Activated gamma-delta T cell treated with anti-CD3 and anti-CD28 coated beads, Interleukin-2, amount 50 U/mL, for 16 hours (primary cell): Measurements from ENCODE around the gene GATD1.

ENCODE experiments used
- DNase-seq: peaks from one replicate; pipeline ENCODE4 v3.0.0-alpha.2; 2020; ENCODE audit warnings: low read depth

GATD1 gene

DNA sequence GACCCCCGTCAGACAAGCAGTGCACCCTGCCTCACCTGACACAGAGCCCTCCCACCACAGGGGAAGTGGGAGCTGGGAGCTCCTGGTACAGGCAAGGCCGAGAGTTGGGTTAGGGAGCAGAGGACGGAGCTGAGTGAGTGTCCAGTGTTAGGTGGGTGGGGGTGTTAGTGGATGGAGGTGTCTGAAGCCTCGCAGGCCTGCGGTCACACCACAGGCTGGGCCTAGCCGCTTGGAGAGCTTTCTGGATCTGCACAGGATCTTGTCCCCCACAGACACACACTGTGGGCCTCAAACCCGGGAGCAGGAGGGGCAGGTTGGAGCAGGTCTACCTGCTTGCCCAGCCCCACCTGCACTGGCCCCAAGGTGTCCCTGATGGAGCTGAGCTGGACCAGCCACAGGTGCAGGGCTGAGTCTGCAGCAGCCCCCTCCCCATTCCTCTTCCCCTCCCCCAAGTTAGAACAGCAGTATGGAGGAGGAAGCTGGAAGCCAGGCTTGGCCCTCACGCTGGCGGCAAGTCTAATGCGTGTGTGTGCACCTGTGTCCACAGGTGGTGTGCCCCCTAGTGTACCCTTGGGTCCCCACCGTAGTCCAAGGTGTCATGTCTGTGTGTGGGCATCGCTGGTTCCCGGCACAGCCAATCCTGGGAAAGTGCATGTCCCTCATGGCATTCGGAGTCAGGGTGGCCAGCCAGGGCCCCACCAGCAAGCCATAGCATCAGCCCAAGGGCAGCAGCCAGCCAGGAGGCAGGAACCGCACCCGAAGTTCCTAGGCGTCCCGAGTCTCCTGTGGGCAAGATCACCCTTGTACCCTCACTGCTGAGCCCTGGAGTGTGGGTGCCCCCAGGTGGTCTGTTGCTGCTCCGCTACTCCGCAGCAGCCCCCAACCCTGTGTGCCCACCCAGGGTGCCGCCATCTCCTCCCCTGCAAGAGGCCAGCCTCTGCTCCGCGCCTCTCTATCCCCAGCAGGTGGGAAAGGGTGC lies 2.0 kb upstream of the GATD1 start:
- DNase-seq, result no peak

DNA sequence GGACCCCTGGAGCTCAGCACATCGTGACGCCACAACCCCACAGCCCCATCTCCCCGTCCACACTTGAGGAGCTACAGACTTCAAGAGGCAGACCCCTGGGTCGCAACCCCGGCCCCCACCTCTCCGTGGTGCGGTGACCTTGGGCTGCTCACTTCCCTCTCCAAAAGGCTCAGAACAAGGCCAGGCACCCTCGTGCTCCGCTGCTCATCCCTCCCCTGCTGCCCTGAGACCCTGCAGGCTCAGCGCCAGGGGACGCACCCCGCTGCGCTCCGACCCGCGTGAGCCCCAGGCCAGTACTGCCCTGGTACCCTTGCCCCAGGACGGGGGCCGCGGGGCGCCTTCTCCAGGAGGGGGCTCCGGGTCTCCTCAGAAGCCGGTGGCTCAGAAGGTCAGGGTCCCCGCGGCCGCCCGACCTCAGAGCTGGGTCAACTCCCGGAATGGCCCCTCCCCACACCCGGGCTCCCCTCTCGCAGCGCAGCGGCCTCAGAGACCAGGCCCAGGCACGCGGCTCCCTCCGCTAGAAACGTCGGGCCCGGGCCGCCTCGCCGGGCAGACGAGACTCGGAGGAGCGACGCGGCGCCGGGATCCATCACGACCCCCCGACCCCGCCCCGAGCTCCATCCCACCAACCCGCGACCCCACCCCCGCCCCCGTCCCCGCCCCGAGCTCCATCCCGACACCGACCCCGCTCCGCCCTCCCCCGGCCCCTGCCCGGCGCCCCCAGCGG lies 563 bp downstream of the GATD1 start:
- DNase-seq, result no peak

DNA sequence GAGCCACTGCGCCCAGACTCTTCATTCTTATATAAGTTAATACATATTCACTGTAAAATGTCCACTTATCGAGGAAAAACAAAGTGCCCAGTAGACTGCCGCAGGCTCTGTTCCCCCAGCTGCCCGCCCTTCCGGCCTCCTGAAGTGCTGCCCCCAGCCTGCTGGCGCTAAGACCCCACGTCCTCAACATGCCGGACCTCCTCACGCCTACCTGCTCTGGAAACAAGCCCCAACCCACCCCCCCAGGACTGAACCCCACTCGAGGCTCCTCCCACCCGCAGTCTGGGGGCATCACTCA lies 1.1 kb downstream of the GATD1 start:
- DNase-seq, result no peak

DNA sequence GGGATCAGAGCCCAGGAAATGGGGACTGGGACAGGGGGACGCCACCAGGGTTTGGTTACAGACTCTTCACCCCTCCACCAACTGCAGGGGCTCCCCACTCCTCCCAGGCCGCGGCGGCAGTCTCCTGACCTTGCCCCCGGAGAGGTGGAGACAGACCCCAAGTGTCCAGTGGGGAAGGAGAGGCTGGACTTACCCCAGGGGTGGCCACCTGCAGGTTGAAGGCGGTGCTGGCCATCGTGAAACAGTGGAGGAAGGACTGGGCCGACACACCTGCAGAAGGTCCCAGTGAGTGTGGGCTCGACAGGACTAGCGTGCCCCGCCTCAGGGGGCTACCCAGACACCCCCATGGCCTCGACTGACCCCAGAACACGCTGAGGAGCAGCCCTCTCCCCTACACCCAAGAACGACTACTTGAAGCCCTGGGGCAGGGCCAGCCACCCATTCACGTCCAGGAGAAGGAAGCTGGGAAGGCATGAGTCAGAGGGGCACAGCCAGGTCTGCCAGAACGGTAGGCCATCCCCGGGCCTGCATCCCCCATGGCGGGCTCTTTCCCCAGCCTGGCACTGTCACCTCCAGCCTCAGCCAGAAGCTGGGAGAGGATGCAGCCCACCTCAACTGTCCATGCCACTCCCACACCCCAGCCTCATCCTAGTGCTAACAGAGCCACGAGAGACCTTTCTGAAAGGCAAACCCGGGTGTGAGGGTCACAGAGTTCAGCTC lies 2.3 kb downstream of the GATD1 start:
- no peak for DNase-seq

DNA sequence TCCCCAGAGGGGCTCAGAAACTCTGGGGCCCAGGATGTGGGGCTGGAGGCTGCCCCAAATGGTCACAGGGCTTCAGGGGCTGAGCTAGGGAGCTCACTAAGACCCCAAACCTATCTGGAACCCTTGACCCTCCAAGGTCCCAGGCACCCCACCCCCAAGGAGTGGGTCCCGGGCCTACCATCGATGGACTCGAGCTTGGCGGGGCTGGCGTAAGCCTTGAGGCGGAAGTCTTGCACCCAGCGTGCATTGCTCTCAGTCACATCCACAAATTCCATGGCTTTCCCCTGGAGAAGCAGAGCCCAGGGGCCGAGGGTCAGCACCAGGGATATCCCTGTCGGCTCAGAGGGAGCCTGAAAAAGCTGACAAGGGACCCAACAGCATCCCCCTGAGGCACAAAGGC lies 3.5 kb downstream of the GATD1 start:
- DNase-seq, result no peak

DNA sequence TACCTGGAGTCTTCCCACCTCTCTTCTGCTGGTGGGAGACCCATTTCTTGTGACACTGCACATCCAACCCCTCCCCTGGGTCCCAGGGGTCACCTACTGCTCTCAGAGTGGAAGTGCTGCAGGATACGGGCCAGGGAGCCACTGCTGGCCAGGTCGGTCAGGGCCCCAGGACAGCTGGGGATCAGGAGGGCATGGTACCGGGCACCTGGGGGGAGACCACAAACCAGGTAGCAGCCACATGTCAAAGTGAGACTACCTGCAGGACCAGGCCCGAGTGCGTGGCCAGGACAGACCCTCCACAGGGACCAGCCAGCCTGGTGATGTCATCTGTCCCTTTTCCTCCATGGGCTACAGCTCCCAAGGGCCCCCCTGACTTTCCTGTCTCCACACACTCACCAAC lies 3.9 kb downstream of the GATD1 start:
- no peak for DNase-seq

DNA sequence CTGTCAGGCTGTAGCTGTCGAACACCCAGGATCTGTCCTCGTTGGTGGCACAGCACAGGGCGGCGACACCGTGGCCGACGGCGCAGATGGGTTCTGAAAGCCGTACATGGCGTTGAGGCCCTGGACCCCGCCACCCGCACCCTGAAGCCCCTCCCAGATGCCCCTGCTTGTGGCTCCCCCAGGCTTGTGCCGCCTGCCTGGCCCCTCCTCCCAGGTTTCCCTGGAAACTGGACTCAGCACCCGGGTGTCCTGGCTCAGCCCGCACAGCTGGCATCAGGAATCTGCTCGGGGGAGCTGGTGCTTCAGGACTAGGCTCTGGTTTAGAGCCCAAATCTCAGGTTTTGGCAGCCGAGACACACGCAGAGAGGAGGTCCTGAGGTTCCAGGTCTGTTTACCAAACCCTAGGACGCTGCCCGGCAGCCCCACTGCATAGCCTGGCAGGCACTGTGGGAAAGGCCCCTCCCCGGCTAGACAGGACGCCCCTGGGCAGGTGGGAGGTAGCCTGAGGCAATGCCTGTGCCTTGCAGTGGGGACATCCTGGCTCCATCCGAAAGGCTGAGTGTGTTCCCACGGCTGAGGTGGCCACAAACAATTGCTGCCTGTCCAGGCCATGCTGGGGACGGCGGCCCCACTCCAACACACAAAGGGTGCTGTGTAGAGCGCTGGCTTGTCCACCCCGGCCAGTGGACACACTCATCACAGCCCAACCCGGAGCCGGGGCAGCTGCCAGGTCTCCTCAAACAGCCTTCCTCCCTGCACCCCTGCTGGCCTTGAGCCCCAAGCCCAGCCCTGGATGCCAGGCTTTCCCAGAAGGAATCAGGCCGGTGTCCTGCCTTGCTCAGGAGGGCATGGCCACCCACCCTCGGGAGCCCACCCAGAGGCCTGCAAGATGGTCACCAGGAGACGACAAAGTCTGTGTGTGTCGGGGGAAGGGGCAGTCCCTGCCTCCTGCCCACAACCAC lies 4.6 kb downstream of the GATD1 start:
- no peak for DNase-seq

DNA sequence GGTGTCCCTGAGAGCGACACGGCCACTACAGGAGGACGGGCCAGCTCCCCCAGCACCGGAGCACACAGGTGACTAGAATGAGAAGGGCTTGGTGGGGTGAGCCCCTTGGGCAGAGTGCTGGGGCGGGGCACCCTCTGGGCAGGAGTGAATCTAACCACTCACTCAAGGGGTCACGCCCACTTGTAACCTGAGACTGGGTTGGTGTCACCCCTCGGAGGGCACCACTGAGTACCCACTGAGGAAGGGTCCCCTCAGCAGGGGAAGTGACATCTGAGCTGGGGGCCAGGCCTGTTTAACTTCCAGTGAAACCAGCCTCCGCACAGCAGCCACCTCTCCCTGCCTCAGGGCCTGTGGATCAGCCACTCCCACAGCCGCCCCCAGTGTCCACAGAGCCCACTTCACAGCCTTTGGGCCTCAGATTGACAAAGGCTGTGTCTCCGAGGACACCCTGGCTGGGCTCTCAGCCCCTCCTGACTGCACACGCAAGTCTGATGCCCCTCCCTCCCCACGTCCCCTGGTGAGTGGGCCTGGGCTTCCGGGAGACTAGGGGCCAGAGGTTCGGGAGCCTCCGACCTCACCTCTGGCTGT lies 5.6 kb downstream of the GATD1 start:
- DNase-seq, result no peak

DNA sequence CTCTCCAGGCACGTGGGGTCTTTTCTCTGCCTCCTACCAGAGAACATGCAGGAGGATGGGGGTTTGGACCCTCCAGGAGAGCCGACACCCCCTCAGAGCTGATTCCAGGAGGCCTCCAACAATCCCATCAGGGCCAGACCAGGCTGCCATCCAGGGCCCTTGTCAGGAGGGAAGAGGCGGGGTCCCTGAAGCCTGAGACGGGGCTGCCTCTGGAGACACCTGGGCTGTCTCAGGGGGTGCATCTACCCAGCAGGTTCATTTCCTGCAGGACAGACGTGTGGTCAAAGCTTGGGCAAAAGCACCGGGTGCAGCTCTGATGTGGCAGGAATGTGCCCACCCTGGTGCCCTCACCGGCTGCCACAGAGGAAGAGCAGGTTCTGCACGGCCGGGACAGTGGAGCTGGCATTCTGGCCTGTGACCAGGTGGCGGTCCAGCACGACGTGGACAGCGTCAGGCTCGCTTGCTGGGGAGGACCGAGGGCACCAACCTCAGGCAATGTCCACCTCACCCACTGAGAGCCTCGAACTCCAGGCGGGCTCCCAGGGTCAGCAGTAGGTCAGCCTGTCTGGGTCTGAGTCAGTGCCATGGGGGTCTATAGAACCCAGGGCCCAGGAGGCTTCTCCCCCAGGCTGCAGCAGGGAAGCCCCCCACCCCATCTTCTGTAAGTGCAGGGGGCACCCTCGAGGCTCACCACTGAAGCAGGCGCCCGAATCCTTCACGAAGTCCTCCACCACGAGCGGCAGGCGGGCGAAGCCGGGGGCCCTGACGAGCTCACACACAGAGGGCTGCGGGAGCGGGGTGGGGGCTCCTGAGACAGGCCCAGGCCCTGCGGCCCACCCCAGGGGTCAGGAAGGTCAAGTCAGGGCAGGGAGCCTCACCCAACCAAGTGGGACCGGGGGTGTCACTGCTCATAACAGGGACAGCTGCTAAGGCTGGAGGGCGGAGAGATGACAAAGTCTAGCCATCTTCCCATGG lies 6.4 kb downstream of the GATD1 start:
- DNase-seq, result no peak

DNA sequence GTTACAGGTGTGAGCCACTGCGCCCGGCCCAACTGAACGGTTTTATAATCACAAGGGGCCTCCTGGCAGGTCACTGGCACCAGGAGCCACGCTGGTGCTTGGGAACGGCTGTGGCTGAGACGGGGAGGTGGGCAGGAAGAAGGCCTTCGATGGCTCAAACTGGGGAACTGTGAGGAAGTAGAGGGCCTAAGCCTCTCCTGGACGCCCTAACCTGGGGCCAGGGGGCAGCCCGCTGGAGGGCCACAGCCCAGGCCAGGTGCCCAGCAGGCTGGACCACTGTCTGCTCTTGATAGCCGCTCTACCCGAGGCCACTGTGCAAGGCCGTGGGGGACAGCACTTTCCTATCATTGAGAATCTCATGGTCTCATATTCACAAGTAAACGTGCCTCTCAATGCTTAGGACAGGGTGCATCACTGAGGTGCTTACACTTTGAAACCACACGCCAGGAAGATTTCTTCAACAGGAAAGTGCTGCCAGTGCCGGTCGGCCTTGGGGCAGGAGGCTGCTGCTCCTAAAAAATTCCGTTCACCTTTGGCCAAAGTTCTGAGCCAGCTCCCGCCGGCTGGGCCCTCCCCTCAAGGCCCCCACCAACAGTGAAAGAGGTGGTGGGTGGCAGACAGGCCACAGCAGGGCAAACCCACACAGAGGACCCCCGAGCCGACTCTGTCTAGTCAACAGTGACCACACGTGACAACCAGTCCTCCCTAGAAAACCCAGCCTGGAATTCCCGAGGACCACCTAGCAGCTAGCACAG lies 7.2 kb downstream of the GATD1 start:
- no peak for DNase-seq

DNA sequence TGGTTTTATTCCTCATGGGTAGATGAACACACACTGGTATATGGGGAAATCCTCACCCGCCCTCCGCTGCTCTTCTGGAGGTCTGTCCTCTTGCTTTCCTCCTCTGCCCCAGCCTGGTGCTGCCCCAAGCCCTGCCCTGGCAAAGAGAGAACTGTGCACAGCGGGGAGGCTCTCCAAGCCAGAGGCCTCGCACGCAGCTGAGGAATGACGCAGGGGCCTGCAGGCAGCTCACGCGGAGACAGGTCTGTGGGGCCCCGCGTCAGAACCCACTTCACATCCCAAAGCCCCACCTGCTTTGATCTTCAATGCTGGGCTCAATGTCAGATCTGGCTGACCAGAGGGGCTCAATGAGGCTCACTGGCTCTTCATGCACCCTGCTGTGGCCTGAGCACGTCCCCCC lies 10.0 kb downstream of the GATD1 start:
- no peak for DNase-seq

DNA sequence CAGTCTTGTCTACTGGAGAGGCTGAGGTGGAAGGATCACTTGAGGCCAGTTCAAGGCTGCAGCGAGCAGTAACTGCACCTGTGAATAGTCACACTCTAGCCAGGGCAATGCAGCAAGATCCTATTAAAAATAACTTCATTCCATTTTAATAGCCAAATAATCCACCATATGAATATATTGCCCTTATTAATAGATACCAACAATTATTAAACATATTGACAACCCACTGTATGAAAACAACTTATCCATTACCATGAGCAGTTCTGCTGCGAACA lies 10.4 kb downstream of the GATD1 start:
- DNase-seq, result no peak

DNA sequence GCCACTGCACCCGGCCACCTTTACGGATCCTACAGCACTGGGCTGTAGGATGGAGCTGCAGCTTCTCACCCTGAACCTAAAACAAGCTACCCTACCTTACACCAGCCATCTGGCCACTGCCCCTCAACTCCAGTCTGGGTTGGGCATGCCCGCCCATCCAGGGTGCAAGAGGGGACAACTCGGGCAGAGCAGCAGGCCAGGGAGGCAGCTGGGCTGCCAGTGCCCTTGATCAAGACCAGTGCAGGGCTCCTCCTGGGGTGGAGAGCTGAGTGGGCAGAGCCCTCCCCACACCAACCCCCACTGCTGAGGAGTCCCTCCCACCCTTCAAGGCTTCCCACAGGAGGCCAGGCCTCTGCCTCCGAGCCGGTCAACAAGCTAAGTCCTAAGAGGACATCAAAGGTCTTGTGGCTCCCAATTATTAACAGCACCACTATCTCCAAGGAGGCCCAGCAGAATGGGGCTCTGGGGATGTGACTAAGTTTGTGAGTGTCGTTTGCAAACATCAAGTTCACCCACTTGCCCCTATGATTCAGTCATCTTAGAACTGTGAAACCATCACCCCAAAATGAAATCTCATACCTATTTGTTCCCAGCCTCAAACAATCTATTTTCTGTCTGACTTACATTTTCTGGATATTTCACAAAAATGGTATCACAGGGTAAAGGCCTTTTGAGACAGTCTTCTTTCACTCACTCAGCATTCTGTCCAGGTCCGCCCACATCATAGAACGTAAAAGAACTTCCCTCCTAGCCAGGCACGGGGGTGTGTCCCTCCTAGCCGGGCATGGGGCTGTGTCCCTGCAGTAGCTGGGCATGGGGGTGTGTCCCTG lies 11.0 kb downstream of the GATD1 start:
- no peak for DNase-seq

DNA sequence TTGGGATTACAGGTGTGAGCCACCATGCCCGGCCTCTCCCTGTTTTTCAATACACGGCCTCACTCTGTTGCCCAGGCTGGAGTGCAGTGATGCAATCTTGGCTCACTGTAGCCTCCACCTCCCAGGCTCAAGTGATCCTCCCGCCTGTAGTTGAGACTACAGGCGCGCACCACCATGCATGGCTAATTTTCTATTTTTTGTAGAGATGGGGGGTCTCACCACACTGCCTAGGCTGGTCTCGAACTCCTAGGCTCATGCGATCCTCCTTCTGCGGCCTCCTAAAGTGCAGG lies 11.5 kb downstream of the GATD1 start:
- no peak for DNase-seq

DNA sequence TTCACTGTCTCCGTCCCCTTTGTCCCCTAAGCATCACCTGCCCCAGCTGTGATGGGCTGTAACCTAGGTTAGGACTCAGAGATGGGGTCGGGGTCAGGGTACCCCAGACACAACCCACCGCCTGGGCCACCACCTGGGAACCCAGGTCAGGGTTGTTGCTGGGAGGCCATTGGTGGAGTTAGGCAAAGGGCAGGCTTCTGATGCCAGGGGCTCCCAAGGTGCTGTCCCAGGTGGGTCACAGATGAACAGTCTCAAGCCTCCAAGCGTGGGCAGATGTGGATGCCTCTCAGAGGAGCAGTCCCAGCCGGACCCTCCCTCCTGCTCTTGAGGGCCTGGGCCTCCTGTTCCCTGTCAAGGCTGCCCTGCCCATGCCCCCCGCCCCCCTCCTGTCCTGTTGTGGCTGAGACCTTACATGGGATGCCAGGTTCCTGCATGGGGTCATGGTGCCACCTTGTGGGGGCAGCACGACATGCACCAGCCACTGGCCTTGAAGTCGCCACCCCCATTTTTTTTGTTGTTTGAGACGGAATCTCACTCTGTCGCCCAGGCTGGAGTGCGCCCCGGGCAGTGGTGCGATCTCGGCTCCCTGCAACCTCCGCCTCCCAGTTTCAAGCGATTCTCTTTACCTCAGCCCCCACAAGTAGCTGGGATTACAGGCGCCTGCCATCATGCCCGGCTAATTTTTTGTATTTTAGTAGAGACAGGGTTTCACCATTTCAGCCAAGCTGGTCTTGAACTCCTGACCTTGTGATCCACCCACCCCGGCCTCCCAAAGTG lies 12.1 kb downstream of the GATD1 start:
- DNase-seq, result peak; percentile 46

DNA sequence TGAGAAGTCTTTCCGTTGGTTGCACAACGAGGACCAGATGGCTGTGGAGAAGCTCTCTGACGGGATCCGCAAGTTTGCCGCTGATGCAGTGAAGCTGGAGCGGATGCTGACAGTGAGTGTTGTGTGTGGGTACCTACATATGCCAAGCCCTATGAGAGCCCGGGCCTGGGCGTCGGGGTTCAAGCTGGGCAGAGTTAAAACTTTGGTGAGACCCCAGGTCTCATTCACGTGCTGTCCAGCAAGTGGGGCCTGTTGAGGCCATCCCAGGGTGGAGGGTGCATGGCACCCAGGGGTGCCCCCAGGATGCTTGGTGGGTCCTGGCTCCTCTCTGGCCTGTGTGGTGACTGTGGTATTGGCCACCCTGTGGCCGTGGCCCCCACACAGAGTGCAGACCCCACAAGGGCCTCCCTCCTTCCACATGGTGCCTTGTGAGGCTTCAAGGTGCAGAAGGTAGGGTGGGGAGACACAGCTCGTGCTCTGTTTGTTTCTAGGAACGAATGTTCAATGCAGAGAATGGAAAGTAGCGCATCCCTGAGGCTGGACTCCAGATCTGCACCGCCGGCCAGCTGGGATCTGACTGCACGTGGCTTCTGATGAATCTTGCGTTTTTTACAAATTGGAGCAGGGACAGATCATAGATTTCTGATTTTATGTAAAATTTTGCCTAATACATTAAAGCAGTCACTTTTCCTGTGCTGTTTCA lies 12.8 kb downstream of the GATD1 start:
- no peak for DNase-seq

DNA sequence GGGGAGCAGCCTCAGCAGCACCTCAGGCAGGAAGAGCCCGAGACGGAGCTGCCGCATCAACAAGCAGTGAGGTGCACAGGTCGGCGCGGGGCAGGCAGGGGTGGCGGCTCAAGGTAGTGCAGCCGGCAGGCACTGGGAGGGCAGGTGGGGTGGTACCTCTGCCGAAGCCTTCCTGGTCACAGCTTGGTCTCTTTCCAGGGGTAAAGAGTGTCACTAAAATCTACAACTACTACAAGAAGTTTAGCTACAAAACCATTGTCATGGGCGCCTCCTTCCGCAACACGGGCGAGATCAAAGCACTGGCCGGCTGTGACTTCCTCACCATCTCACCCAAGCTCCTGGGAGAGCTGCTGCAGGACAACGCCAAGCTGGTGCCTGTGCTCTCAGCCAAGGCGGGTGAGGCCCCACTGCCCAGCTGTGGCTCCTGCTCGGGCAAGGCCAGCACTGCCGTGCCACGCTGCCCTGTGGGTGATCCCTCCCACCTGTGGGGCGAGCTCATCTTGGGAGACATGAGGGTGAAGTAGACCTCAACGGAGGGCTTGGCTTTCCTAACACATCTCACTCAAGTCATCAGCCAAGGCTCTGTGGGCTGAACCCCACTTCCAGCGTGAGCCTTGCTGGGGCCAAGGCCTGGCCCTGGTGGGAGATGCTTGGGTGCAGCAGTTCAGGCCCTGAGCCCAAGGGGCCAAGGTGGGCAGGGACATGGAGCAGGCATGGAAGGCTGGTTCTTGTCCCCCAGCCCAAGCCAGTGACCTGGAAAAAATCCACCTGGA lies 13.6 kb downstream of the GATD1 start:
- DNase-seq, result no peak
